Esophagus muscularis mucosa (tissue), 4 donors: ENCODE results near the gene KIAA0513. TPM values are rescaled to one million over a fixed set of nuclear protein-coding genes. Genes with fewer than 3 reads are reported as not detected.

Experiments used
- DNase-seq: peaks from one replicate; pipeline ENCODE4 v3.0.0-alpha.2; 2017; ENCODE audit errors: extremely low spot score
- H3K27ac ChIP-seq, 4 donors: fragments of 200-600 bp; sonication (generic); replicated peaks in 1 of 4; 1 replicate in 3 of 4; 2 replicates in 1 of 4; pipeline ENCODE4 v1.5.1; 2016 to 2019; ENCODE audit warnings: mild to moderate bottlenecking in 1 of 4
- H3K27me3 ChIP-seq, 4 donors: fragments of 200-600 bp; sonication (generic); one replicate each; pipeline versions ENCODE4 v1.5.1 to v1.6.0; 2016 to 2019
- H3K36me3 ChIP-seq, 4 donors: fragments of 200-600 bp; sonication (generic); one replicate each; pipeline ENCODE4 v1.5.1; 2016 to 2019
- H3K4me1 ChIP-seq, 4 donors: fragments of 200-600 bp; sonication (generic); one replicate each; pipeline ENCODE4 v1.5.1; 2016 to 2019
- H3K4me3 ChIP-seq, 4 donors: fragments of 200-600 bp; sonication (generic); 1 replicate in 2 of 4; 2 replicates in 2 of 4; pipeline ENCODE4 v1.5.1; 2016 to 2019; ENCODE audit warnings: mild to moderate bottlenecking in 4 of 4, moderate library complexity in 1 of 4
- H3K9me3 ChIP-seq, 4 donors: fragments of 200-600 bp; sonication (generic); 1 replicate in 3 of 4; 2 replicates in 1 of 4; pipeline ENCODE4 v1.5.1; 2016 to 2019
- EP300 ChIP-seq: sonication (generic); formaldehyde crosslinking; IDR thresholded peaks from one replicate; pipeline ENCODE4 v1.6.1; 2017; ENCODE audit warnings: antibody characterized with exemption
- POLR2A ChIP-seq: fragments of 450-650 bp; IDR thresholded peaks from one replicate; pipeline ENCODE4 v1.6.1; 2017; ENCODE audit warnings: antibody characterized with exemption, moderate library complexity, mild to moderate bottlenecking, low read depth
- POLR2AphosphoS5 ChIP-seq, 2 donors: sonication (generic); formaldehyde crosslinking; IDR thresholded peaks; one replicate each; pipeline ENCODE4 v1.6.1; 2017; ENCODE audit warnings: antibody characterized with exemption in 2 of 2
- WGBS: methylation state at CpG from one replicate; pipeline ENCODE4 v1.1.5; 2018; 5-methylcytosine and 5-hydroxymethylcytosine counted together
- intact Hi-C: fragments of 100-400 bp; cut with DNase I; formaldehyde crosslinking; loops from one replicate; pipeline ENCODE4 v1.15.1; 2023
- total RNA-seq, 4 donors: library from RNA; depleted of rRNA; stranded (reverse); fragments of >200 nt; gene quantifications; one replicate each; pipeline versions ENCODE4 v1.1.0 to v1.2.1, GENCODE V29; 2016
- TF ChIP-seq, protein P1 (sequence below), 3 experiments: fragments of 200-600 bp in 2 of 3; fragments of 450-650 bp in 1 of 3; sonication (generic) in 2 of 3; IDR thresholded peaks; one replicate each; pipeline ENCODE4 v1.5.1; 2017 to 2019; ENCODE audit warnings: antibody characterized with exemption in 3 of 3, mild to moderate bottlenecking in 2 of 3, moderate library complexity in 1 of 3

The KIAA0513 gene
- total RNA-seq, 4 donors from 2014 or later: 16.4 to 28.8 (median 23.4) TPM

DNA sequence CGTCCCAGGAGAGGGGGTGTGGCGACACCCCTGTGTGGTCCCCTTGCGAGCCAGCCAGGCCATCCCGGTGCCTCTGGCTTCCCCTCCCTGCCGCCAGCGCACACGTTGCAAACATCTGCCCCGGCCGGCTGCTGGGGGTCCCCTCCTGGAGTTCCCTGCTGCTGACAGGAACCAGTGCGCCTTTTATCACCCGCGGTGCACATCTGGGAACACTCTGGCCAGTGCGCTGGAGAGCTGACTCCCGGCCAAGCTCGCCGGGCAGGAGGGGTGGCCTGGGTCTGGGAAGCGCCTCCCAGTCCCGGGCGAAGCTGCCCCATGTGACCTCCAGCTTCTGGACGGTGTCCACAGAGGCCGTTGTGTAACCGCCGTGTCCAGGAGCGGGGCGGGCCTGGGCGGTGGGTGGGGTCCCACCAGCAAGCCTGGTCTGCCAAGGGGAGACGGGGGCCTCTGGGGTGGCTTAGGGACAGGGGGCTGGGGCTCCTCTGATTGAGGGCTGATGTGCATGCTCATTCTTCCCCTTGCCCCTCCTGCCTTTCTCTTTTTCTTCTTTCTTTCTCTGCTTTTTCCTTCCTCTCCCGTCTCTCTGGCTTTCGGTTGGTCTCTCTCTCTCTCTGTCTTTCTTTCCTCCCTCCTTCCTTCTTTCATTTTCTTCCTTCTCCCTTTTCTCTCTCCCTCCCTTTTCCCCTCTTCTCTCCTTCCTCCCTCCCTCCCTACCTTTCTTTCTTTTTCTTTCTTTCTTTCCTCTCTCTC is 109.9 kb downstream of the KIAA0513 start:
- peak; percentile 97 for DNase-seq
- Histone ChIP-seq H3K27ac (peak overlapping the region; percentile 71 to 88 (median 80)), H3K4me1 (peaks cover 46 to 56% (median 50%) of the 10 kb centered on the region in 4 donors), H3K4me3 (peak overlapping the region; percentile 44 to 52 (median 48)), H3K36me3 (no peaks in the 10 kb centered on the region), H3K27me3 (no peaks in the 10 kb centered on the region), H3K9me3 (no peaks in the 10 kb centered on the region)
- peak; percentile 48 for TF ChIP-seq EP300
- TF ChIP-seq POLR2AphosphoS5 (IDR thresholded peaks at IDR 0.05): peak; percentile 83 to 93
- no peak for TF ChIP-seq POLR2A
- TF ChIP-seq, protein P1, sequence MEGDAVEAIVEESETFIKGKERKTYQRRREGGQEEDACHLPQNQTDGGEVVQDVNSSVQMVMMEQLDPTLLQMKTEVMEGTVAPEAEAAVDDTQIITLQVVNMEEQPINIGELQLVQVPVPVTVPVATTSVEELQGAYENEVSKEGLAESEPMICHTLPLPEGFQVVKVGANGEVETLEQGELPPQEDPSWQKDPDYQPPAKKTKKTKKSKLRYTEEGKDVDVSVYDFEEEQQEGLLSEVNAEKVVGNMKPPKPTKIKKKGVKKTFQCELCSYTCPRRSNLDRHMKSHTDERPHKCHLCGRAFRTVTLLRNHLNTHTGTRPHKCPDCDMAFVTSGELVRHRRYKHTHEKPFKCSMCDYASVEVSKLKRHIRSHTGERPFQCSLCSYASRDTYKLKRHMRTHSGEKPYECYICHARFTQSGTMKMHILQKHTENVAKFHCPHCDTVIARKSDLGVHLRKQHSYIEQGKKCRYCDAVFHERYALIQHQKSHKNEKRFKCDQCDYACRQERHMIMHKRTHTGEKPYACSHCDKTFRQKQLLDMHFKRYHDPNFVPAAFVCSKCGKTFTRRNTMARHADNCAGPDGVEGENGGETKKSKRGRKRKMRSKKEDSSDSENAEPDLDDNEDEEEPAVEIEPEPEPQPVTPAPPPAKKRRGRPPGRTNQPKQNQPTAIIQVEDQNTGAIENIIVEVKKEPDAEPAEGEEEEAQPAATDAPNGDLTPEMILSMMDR (IDR thresholded peaks at IDR 0.05): no peak
- intact Hi-C loops: no loop called here
- 3% methylated on average over 11 of the region's 29 CpGs for WGBS

DNA sequence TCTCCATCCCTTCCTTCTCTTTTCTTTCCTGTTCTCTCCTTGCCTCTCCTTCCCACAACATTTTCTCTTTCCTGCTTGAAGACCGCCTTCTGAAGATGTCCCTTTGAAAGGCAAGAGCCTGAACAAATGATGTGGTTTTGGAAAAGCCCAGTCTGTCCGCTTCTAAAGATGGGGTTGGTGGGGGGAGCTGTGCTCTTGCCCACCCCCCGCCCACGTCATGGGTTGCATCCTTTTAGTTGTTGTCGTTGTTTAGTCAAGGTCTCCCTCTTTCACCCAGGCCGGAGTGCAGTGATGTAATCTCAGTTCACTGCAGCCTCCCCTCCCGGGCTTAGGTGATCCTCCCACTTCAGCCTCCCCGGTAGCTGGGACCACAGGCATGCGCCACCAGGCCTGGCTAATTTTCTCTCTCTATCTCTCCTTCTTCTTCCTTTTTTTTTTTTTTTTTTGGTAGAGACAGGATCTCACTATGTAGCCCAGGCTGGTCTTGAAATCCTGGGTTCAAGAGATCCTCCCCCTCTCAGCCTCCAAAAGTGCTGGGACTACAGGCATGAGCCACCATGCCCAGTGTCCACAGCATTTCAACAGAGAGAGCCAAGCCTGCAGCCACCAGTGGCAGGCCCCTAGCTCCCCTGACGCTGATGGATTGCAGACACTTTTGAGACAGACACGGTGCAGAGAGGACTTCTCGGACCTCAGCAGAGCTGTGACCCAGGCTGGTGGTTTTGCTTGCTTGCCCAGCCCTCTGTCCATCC is 110.7 kb downstream of the KIAA0513 start:
- TF ChIP-seq EP300: no peak
- TF ChIP-seq POLR2AphosphoS5 (IDR thresholded peaks at IDR 0.05): no peak
- TF ChIP-seq, protein P1 (IDR thresholded peaks at IDR 0.05): no peak
- no peak for TF ChIP-seq POLR2A
- no peaks in the 10 kb centered on the region for H3K27me3 ChIP-seq
- no peaks in the 10 kb centered on the region for H3K36me3 ChIP-seq
- H3K9me3 ChIP-seq: no peaks in the 10 kb centered on the region
- H3K4me3 ChIP-seq: peak overlapping the region; percentile 44 to 52 (median 48)
- 85% methylated on average over 12 of the region's 12 CpGs for WGBS
- intact Hi-C loops: no loop called here
- peaks cover 49 to 56% (median 54%) of the 10 kb centered on the region in 4 donors for H3K4me1 ChIP-seq
- peak overlapping the region; percentile 71 to 88 (median 80) for H3K27ac ChIP-seq
- no peak for DNase-seq

DNA sequence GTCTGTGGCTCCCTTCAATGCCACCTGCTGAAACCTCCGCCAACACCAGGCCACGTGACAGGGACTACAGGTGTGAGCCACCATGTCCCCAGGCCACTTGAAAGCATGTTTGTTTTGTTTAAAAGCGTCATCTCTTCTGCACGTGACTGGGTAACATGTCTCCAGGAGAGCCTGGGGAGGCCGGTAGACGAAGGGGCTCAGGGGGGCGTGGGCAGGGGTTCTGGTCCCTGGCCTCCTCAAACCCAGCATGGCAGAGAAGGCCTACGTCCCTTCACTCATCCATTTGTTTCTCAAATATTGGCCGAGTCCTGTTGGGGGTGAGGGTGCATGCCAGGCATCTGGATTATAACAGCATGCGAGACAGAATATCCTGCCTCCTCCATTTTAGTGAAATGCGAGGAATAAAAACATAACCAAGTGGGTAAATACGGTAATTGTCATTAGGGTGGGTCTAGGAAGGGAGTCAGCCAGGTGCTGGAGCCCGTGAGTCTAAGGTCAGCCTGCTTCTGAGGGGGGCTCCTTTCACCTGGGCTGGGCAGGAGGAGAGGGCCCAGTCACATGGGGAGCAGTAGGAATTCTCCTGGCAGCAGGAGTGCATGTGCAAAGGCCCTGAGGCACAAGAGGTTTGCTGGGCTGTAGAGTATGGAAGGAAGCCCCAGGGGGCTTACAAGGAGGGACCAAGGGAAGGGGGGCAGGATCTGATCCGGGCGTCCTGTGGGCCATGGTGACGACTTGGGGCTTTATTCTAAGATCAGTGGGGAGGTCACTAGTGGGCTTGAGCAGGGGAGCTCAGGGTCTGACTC is 111.4 kb downstream of the KIAA0513 start:
- no peaks in the 10 kb centered on the region for H3K9me3 ChIP-seq
- intact Hi-C loops: no loop called here
- no peaks in the 10 kb centered on the region for H3K36me3 ChIP-seq
- TF ChIP-seq, protein P1 (IDR thresholded peaks at IDR 0.05): no peak
- TF ChIP-seq POLR2A: no peak
- TF ChIP-seq POLR2AphosphoS5 (IDR thresholded peaks at IDR 0.05): no peak
- 90% methylated on average over 15 of the region's 16 CpGs for WGBS
- no peak overlapping the region for H3K27ac ChIP-seq
- no peaks in the 10 kb centered on the region for H3K27me3 ChIP-seq
- peaks cover 49 to 61% (median 57%) of the 10 kb centered on the region in 4 donors for H3K4me1 ChIP-seq
- no peak overlapping the region for H3K4me3 ChIP-seq
- DNase-seq: no peak

DNA sequence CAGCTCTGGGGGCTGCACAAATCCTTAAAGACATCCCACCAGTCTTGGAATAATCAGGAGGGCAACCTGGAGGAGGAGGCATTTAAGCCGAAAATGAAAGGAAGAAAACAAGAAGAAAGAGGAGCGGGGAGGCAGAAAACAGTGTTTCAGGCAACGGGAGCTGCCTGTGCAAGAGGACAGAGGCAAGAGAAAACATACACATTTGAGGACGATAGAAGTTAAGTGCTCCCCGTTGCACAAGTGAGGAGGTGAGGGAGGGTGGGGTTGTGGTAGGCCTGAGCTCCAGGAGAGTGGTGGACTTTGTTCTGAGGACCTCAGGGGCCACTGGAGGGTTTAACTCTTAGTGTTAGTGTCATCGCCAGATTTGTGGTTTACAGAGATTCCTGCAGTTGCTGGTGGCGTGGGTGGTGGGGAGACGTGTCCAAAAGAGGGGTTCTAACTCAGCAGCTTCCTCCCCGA is 112.3 kb downstream of the KIAA0513 start:
- WGBS: 89% methylated on average over 9 of the region's 9 CpGs
- Histone ChIP-seq H3K9me3 (no peaks in the 10 kb centered on the region), H3K4me1 (peaks cover 41 to 55% (median 53%) of the 10 kb centered on the region in 4 donors), H3K4me3 (no peak overlapping the region), H3K27ac (no peak overlapping the region), H3K27me3 (no peaks in the 10 kb centered on the region), H3K36me3 (no peaks in the 10 kb centered on the region)
- intact Hi-C loops: no loop called here
- no peak for DNase-seq
- no peak for TF ChIP-seq POLR2AphosphoS5 (IDR thresholded peaks at IDR 0.05)
- no peak for TF ChIP-seq EP300
- TF ChIP-seq, protein P1 (IDR thresholded peaks at IDR 0.05): no peak
- no peak for TF ChIP-seq POLR2A
